GM23338 (cell line): ENCODE measurements around the gene RAP2A. TPM values are rescaled to one million over a fixed set of nuclear protein-coding genes. Genes with fewer than 3 reads are reported as not detected.

ENCODE experiments used
- ATAC-seq: fragments of 200-7000 bp; cut with Tn5 transposase; 3 replicates; pipeline ENCODE4 v1.9.1; 2020
- DNase-seq: peaks from one replicate; pipeline ENCODE4 v3.0.0-alpha.2; 2015; ENCODE audit warnings: low spot score
- H2AFZ ChIP-seq: fragments of 200-600 bp; sonication (generic); 2 replicates; pipeline ENCODE4 v1.8.0; 2016; ENCODE audit warnings: antibody characterized with exemption, mild to moderate bottlenecking, moderate library complexity
- H3F3A ChIP-seq: fragments of 200-600 bp; sonication (generic); replicated peaks from 2 replicates; pipeline ENCODE4 v1.8.0; 2017; ENCODE audit warnings: antibody characterized with exemption, mixed run types, low read depth
- H3K27ac ChIP-seq: fragments of 200-600 bp; sonication (generic); 2 replicates; pipeline ENCODE4 v1.6.1; 2016; ENCODE audit warnings: low read depth
- H3K27me3 ChIP-seq: fragments of 200-600 bp; sonication (generic); 2 replicates; pipeline ENCODE4 v1.8.0; 2016; ENCODE audit warnings: mild to moderate bottlenecking, mixed run types, moderate library complexity; ENCODE audit not compliant: insufficient read depth
- H3K36me3 ChIP-seq: fragments of 200-600 bp; sonication (generic); 2 replicates; pipeline ENCODE4 v1.8.0; 2016; ENCODE audit warnings: mild to moderate bottlenecking; ENCODE audit not compliant: insufficient read depth
- H3K4me1 ChIP-seq: fragments of 200-600 bp; sonication (generic); 2 replicates; pipeline ENCODE4 v1.8.0; 2016; ENCODE audit warnings: mild to moderate bottlenecking, moderate library complexity; ENCODE audit not compliant: insufficient read depth
- H3K4me2 ChIP-seq: fragments of 200-600 bp; sonication (generic); 2 replicates; pipeline ENCODE4 v1.7.1; 2017; ENCODE audit warnings: mixed run types
- H3K4me3 ChIP-seq: fragments of 200-600 bp; sonication (generic); 2 replicates; pipeline ENCODE4 v1.6.1; 2016; ENCODE audit warnings: mixed run types
- H3K79me2 ChIP-seq: fragments of 200-600 bp; sonication (generic); replicated peaks from 2 replicates; pipeline ENCODE4 v1.8.0; 2017; ENCODE audit warnings: mild to moderate bottlenecking; ENCODE audit not compliant: insufficient read depth
- H3K9me2 ChIP-seq: fragments of 200-600 bp; sonication (generic); 2 replicates; pipeline ENCODE4 v1.8.0; 2017; ENCODE audit not compliant: insufficient read depth
- H4K20me1 ChIP-seq: fragments of 200-600 bp; sonication (generic); replicated peaks from 2 replicates; pipeline ENCODE4 v1.8.0; 2017; ENCODE audit warnings: mild to moderate bottlenecking; ENCODE audit not compliant: insufficient read depth
- H3K27ac Mint-ChIP-seq: 2 replicates; pipeline ENCODE4 v1.8.0; 2020; ENCODE audit warnings: inconsistent platforms, mild to moderate bottlenecking, moderate library complexity, mixed read lengths
- H3K27me3 Mint-ChIP-seq: 3 replicates; pipeline ENCODE4 v1.8.0; 2022; ENCODE audit warnings: low read depth, mild to moderate bottlenecking, moderate library complexity, mixed read lengths, inconsistent platforms; ENCODE audit not compliant: insufficient read depth, poor library complexity
- H3K36me3 Mint-ChIP-seq: 3 replicates; pipeline ENCODE4 v1.8.0; 2021; ENCODE audit warnings: low read depth, mild to moderate bottlenecking, inconsistent platforms, moderate library complexity, mixed read lengths
- H3K4me1 Mint-ChIP-seq: 3 replicates; pipeline ENCODE4 v1.8.0; 2020; ENCODE audit warnings: mild to moderate bottlenecking, inconsistent platforms, mixed read lengths
- H3K4me3 Mint-ChIP-seq: 3 replicates; pipeline ENCODE4 v1.8.0; 2021; ENCODE audit warnings: moderate library complexity, mild to moderate bottlenecking, inconsistent platforms, mixed read lengths
- H3K9me3 Mint-ChIP-seq: 3 replicates; pipeline ENCODE4 v1.8.0; 2020; ENCODE audit warnings: moderate library complexity, mild to moderate bottlenecking, inconsistent platforms, mixed read lengths
- EZH2phosphoT487 ChIP-seq: fragments of 200-600 bp; sonication (generic); IDR thresholded peaks from one replicate; pipeline ENCODE4 v1.8.1; 2018; ENCODE audit warnings: antibody characterized with exemption; ENCODE audit not compliant: unreplicated experiment
- NANOG ChIP-seq: IDR thresholded peaks from 2 replicates; pipeline ENCODE4 v1.6.1; 2016; ENCODE audit warnings: antibody characterized with exemption, borderline replicate concordance
- POLR2AphosphoS5 ChIP-seq: IDR thresholded peaks from 2 replicates; pipeline ENCODE4 v1.6.1; 2016; ENCODE audit warnings: antibody characterized with exemption, low read depth
- polyA plus RNA-seq: library from polyadenylated mRNA; unstranded; fragments of >200 nt; fragmentation: Nextera tagmentation; extraction: Ambion mirVana; gene quantifications from 2 replicates; pipeline ENCODE4 v1.2.1, GENCODE V29; 2016
- total RNA-seq: library from RNA; depleted of rRNA; stranded (reverse); fragments of >200 nt; shearing (Covaris generic); gene quantifications from 2 replicates; pipeline ENCODE4 v1.2.3, GENCODE V29; 2014
- TF ChIP-seq, protein P1 (sequence below), 2 experiments: fragments of 200-600 bp in 1 of 2; sonication (generic) in 1 of 2; conservative IDR thresholded peaks; 2 replicates each; pipeline versions ENCODE4 v1.5.1 to v1.6.1; 2016 to 2017; ENCODE audit warnings: antibody characterized with exemption in 2 of 2, low read depth in 2 of 2, mild to moderate bottlenecking in 2 of 2, moderate library complexity in 1 of 2
- TF ChIP-seq, protein P2 (sequence below): fragments of 250-450 bp; sonication (Bioruptor Pico); IDR thresholded peaks from 2 replicates; pipeline ENCODE4 v1.5.0; 2020; ENCODE audit warnings: mild to moderate bottlenecking, moderate library complexity

RAP2A gene
- total and polyA plus RNA-seq, 2 experiments from 2014 or later: 10.4 to 35.3 TPM

DNA sequence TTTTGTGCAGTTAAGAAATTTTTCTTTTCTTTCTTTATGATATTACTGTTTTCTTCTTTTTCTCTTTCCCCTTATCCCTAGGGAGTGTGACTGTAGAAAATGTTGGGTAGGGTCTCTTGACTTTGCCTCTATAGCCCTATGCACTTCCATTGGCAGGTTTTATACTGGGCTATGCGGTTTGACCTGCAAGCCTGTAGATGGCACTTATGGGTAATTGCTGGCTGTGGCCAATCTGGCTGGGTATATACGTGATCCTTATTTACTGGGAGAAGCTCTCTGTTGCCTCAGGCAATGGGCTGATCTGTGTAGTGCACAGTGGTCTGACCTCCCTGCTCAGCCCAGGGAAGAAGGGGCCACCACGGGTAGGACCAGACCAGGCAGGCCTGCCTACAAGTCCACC, 78.8 kb downstream of the RAP2A start:
- no peak overlapping the region for H3K4me3 ChIP-seq
- H3F3A ChIP-seq: no peaks in the 10 kb centered on the region
- no peaks in the 10 kb centered on the region for H4K20me1 ChIP-seq
- H2AFZ ChIP-seq: no peak overlapping the region
- H3K36me3 ChIP-seq: no peaks in the 10 kb centered on the region; the same call in 1 of the 2 replicates
- Mint-ChIP-seq H3K36me3 (no peaks in the 10 kb centered on the region; the same call in 2 of the 3 replicates), H3K27me3 (peaks cover 3% of the 10 kb centered on the region), H3K9me3 (peaks cover 15% of the 10 kb centered on the region; the same call in 2 of the 3 replicates), H3K4me1 (no peaks in the 10 kb centered on the region), H3K4me3 (no peak overlapping the region), H3K27ac (no peak overlapping the region)
- H3K4me1 ChIP-seq: no peaks in the 10 kb centered on the region
- peaks cover 1% of the 10 kb centered on the region; the same call in 1 of the 2 replicates for H3K9me2 ChIP-seq
- TF ChIP-seq, protein P1, sequence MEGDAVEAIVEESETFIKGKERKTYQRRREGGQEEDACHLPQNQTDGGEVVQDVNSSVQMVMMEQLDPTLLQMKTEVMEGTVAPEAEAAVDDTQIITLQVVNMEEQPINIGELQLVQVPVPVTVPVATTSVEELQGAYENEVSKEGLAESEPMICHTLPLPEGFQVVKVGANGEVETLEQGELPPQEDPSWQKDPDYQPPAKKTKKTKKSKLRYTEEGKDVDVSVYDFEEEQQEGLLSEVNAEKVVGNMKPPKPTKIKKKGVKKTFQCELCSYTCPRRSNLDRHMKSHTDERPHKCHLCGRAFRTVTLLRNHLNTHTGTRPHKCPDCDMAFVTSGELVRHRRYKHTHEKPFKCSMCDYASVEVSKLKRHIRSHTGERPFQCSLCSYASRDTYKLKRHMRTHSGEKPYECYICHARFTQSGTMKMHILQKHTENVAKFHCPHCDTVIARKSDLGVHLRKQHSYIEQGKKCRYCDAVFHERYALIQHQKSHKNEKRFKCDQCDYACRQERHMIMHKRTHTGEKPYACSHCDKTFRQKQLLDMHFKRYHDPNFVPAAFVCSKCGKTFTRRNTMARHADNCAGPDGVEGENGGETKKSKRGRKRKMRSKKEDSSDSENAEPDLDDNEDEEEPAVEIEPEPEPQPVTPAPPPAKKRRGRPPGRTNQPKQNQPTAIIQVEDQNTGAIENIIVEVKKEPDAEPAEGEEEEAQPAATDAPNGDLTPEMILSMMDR (conservative IDR thresholded peaks at IDR 0.05; ENCODE audit: low read depth in 2 of 2): peak in 1 of 2 experiments; percentile 20; a peak in 1 of 4 replicates
- TF ChIP-seq POLR2AphosphoS5 (no peak), NANOG (no peak)
- no peak overlapping the region for H3K4me2 ChIP-seq
- no peaks in the 10 kb centered on the region for H3K27me3 ChIP-seq
- DNase-seq (no peak), ATAC-seq (peak; percentile 36; the same call in 1 of the 3 replicates)
- no peaks in the 10 kb centered on the region for H3K79me2 ChIP-seq
- no peak overlapping the region for H3K27ac ChIP-seq

DNA sequence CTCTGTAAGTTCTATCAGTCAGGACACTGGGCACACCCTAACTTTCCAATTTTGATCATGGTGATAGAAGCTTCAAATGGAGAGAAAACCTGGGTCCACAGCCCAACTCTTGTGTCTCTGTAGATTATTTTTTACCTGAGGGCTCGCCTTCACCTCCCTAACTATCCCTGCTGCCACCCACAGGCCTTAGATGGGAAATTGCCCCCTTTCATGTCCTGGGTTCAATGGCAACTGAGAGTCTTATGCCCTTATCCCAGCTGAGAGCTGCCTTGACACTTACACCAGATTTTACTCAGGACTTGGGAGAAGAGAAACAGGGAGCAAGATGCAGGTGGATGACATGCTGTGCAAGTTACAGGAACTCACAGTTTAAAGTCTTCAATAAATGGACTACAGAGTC, 81.7 kb downstream of the RAP2A start:
- ATAC-seq: peak; percentile 36; the same call in 2 of the 3 replicates
- peaks cover 16% of the 10 kb centered on the region; the same call in 2 of the 3 replicates for H3K9me3 Mint-ChIP-seq
- H3K79me2 ChIP-seq: no peaks in the 10 kb centered on the region
- no peak overlapping the region for H3K4me3 Mint-ChIP-seq
- H3K27me3 Mint-ChIP-seq: peaks cover 3% of the 10 kb centered on the region
- no peaks in the 10 kb centered on the region; the same call in 1 of the 2 replicates for H3K36me3 ChIP-seq
- H2AFZ ChIP-seq: no peak overlapping the region
- H3K9me2 ChIP-seq: no peaks in the 10 kb centered on the region
- H3K4me2 ChIP-seq: no peak overlapping the region
- no peaks in the 10 kb centered on the region for H3F3A ChIP-seq
- H3K27me3 ChIP-seq: no peaks in the 10 kb centered on the region
- no peaks in the 10 kb centered on the region for H4K20me1 ChIP-seq
- TF ChIP-seq EZH2phosphoT487: no peak
- TF ChIP-seq, protein P1 (conservative IDR thresholded peaks at IDR 0.05; ENCODE audit: low read depth in 2 of 2): peak; percentile 13 to 44; a peak in 2 of 4 replicates
- H3K36me3 Mint-ChIP-seq: no peaks in the 10 kb centered on the region; the same call in 2 of the 3 replicates
- no peak overlapping the region for H3K27ac Mint-ChIP-seq
- H3K4me3 ChIP-seq: no peak overlapping the region
- H3K4me1 Mint-ChIP-seq: no peaks in the 10 kb centered on the region
- no peaks in the 10 kb centered on the region for H3K4me1 ChIP-seq
- no peak overlapping the region for H3K27ac ChIP-seq
- peak; percentile 6 for DNase-seq

DNA sequence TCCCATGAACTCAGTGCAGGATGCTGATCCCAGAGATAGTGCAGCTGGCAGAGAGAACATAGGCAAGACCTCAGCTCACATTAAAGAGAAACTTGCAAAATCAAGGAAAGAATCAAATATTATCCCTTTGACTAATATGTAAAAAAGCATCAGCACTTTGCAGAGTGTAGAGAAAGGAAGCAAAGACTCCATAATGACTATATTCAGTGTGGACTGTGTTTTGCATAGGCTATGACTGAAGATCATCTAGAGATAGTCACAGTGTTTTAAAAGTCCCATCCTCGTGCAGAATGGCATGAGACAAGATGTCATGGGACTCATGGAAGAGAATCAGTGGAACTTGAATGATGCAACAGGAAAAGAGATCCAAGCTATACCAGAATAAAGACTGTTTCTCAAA, 84.0 kb downstream of the RAP2A start:
- Mint-ChIP-seq H3K4me3 (no peak overlapping the region), H3K27me3 (no peaks in the 10 kb centered on the region), H3K4me1 (no peaks in the 10 kb centered on the region), H3K36me3 (no peaks in the 10 kb centered on the region; the same call in 2 of the 3 replicates), H3K27ac (no peak overlapping the region), H3K9me3 (peaks cover 7% of the 10 kb centered on the region)
- no peak for ATAC-seq
- Histone ChIP-seq H3K4me2 (no peak overlapping the region), H3K4me3 (no peak overlapping the region), H3K36me3 (no peaks in the 10 kb centered on the region; the same call in 1 of the 2 replicates), H4K20me1 (no peaks in the 10 kb centered on the region), H2AFZ (no peak overlapping the region), H3K27ac (no peak overlapping the region), H3F3A (no peaks in the 10 kb centered on the region), H3K4me1 (no peaks in the 10 kb centered on the region), H3K9me2 (no peaks in the 10 kb centered on the region), H3K79me2 (no peaks in the 10 kb centered on the region), H3K27me3 (no peaks in the 10 kb centered on the region)
- no peak for DNase-seq
- TF ChIP-seq, protein P2, sequence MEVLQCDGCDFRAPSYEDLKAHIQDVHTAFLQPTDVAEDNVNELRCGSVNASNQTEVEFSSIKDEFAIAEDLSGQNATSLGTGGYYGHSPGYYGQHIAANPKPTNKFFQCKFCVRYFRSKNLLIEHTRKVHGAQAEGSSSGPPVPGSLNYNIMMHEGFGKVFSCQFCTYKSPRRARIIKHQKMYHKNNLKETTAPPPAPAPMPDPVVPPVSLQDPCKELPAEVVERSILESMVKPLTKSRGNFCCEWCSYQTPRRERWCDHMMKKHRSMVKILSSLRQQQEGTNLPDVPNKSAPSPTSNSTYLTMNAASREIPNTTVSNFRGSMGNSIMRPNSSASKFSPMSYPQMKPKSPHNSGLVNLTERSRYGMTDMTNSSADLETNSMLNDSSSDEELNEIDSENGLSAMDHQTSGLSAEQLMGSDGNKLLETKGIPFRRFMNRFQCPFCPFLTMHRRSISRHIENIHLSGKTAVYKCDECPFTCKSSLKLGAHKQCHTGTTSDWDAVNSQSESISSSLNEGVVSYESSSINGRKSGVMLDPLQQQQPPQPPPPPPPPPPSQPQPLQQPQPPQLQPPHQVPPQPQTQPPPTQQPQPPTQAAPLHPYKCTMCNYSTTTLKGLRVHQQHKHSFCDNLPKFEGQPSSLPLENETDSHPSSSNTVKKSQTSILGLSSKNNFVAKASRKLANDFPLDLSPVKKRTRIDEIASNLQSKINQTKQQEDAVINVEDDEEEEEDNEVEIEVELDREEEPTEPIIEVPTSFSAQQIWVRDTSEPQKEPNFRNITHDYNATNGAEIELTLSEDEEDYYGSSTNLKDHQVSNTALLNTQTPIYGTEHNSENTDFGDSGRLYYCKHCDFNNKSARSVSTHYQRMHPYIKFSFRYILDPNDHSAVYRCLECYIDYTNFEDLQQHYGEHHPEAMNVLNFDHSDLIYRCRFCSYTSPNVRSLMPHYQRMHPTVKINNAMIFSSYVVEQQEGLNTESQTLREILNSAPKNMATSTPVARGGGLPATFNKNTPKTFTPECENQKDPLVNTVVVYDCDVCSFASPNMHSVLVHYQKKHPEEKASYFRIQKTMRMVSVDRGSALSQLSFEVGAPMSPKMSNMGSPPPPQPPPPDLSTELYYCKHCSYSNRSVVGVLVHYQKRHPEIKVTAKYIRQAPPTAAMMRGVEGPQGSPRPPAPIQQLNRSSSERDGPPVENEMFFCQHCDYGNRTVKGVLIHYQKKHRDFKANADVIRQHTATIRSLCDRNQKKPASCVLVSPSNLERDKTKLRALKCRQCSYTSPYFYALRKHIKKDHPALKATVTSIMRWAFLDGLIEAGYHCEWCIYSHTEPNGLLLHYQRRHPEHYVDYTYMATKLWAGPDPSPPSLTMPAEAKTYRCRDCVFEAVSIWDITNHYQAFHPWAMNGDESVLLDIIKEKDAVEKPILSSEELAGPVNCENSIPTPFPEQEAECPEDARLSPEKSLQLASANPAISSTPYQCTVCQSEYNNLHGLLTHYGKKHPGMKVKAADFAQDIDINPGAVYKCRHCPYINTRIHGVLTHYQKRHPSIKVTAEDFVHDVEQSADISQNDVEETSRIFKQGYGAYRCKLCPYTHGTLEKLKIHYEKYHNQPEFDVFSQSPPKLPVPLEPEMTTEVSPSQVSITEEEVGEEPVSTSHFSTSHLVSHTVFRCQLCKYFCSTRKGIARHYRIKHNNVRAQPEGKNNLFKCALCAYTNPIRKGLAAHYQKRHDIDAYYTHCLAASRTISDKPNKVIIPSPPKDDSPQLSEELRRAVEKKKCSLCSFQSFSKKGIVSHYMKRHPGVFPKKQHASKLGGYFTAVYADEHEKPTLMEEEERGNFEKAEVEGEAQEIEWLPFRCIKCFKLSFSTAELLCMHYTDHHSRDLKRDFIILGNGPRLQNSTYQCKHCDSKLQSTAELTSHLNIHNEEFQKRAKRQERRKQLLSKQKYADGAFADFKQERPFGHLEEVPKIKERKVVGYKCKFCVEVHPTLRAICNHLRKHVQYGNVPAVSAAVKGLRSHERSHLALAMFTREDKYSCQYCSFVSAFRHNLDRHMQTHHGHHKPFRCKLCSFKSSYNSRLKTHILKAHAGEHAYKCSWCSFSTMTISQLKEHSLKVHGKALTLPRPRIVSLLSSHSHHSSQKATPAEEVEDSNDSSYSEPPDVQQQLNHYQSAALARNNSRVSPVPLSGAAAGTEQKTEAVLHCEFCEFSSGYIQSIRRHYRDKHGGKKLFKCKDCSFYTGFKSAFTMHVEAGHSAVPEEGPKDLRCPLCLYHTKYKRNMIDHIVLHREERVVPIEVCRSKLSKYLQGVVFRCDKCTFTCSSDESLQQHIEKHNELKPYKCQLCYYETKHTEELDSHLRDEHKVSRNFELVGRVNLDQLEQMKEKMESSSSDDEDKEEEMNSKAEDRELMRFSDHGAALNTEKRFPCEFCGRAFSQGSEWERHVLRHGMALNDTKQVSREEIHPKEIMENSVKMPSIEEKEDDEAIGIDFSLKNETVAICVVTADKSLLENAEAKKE: no peak
